ENCODE data around the gene MLLT3.

DNA sequence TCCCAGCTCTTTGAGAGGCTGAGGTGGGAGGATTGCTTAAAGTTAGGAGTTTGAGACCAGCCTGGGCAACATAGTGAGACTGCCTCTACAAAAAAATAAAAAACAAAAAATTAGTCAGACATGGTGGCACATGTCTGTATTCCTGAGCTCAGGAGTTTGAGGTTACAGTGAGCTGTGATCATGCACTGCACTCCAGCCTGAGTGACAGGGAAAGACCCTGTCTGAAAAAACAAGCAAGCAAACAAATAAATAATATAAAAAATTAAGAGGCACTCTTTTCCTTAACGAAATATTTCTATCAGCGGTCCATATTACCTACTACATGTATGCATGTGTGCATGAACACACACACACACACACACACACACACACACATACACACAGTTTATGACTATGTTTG is 40.8 kb upstream of the MLLT3 start:
- TF ChIP-seq, protein P1, sequence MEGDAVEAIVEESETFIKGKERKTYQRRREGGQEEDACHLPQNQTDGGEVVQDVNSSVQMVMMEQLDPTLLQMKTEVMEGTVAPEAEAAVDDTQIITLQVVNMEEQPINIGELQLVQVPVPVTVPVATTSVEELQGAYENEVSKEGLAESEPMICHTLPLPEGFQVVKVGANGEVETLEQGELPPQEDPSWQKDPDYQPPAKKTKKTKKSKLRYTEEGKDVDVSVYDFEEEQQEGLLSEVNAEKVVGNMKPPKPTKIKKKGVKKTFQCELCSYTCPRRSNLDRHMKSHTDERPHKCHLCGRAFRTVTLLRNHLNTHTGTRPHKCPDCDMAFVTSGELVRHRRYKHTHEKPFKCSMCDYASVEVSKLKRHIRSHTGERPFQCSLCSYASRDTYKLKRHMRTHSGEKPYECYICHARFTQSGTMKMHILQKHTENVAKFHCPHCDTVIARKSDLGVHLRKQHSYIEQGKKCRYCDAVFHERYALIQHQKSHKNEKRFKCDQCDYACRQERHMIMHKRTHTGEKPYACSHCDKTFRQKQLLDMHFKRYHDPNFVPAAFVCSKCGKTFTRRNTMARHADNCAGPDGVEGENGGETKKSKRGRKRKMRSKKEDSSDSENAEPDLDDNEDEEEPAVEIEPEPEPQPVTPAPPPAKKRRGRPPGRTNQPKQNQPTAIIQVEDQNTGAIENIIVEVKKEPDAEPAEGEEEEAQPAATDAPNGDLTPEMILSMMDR (IDR thresholded peaks at IDR 0.05) = no peak
- TF ChIP-seq POLR2A (IDR thresholded peaks at IDR 0.05) = no peak
